HG03575 (cell line): Measurements from ENCODE around the gene NOS1AP.

Source experiments
- ATAC-seq: cut with Tn5 transposase; IDR thresholded peaks from one replicate; pipeline ENCODE4 v1.9.1; 2021; ENCODE audit not compliant: unreplicated experiment, insufficient number of reproducible peaks, low FRiP score; ENCODE audit errors: extremely low read depth

The NOS1AP gene

DNA sequence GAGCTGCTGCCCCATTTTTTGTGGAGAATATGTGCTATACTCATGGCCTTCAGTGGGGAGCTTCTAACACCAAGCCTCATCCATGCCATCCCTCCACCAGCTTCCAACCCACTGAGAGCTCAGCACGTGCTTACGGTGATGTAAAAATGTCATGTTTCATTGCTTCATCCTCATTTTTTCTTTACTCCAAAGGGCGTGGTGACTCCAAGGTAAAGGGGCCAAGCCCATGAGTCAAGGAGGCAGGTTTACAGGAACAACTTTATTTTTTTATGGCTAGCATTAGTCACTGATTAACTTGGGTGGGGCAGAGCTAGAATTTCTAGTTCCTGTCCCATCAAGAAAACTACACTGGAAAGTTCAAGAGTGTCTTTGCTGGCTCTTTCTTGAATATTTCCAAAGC lies 311.9 kb downstream of the NOS1AP start, which contains the start of gene C1orf226:
Gene C1orf226 (plus strand): TSS at position 346 of the 400 bp plus-strand sequence. CDS start 174 bp downstream, outside the sequence.
- ATAC-seq = no peak

GRCh38 chr1:162381941-162382750 lies 312.7 kb downstream of the NOS1AP start:
- no peak for ATAC-seq

DNA sequence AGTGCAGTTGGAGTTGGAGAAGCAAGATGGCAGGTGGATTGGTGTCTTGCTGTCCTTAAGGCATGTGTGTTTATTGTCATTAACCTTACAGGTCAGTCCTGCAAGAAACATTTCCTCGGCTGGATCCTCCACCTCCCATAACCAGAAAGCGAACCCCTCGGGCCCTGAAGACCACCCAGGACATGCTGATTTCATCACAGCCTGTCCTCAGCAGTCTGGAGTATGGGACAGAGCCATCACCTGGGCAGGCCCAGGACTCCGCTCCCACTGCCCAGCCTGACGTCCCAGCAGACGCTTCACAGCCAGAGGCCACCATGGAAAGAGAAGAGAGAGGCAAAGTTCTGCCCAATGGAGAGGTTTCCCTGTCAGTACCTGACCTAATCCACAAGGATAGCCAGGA lies 313.6 kb downstream of the NOS1AP start:
- ATAC-seq = no peak

DNA sequence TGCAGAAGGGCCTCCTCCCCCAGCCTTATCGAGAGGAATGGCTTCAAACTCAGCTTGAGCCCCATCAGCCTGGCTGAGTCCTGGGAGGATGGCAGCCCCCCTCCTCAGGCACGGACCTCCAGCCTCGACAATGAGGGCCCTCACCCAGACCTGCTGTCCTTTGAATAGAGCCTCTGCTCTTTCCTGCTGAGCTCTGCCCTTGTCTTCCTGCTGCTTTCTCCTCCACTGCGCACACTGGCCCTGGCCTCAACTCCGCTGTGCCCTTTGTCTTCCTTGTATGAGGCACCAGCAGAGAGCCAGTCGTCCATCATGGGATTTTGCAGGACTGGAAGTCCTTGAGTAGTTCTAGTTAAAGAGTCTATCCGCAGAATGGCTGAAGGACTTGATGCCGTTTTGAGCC lies 314.0 kb downstream of the NOS1AP start:
- ATAC-seq = no peak

- no peak for ATAC-seq
These were observed 314.6 kb downstream of the NOS1AP start for GRCh38 chr1:162384116-162384515.

- ATAC-seq = no peak
These were observed 315.2 kb downstream of the NOS1AP start for GRCh38 chr1:162384601-162385279.

- no peak for ATAC-seq
These were observed 315.8 kb downstream of the NOS1AP start for GRCh38 chr1:162385280-162385623.

- no peak for ATAC-seq
These were observed 316.2 kb downstream of the NOS1AP start for GRCh38 chr1:162385702-162386101.

GRCh38 chr1:162386292-162387225 lies 317.1 kb downstream of the NOS1AP start:
- ATAC-seq = no peak

- ATAC-seq = no peak
These were observed 318.0 kb downstream of the NOS1AP start for GRCh38 chr1:162387226-162388082.

DNA sequence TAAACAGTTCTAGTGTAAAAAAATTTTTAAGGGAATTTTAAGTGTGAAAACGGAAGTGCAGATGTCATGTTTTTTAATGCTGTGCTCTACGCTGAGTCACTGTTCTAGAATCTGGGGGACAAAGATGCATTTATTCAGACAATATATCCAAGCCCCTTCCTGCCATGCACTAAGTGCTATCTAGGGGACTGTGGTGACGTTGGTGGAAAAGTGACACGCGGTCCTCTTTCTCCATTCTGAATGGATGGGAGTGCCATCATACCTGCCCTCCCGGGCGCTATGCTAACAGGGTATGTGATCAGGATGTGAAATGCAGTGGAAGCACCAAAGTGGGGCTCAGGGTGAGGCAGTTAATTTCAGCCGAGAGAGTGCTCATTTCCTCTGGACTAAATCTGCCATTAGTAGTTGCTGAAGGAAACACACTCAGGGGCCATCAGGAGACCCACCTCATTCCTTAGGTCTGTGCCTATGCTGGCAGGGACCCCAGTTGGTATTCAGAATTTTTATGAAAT lies 318.6 kb downstream of the NOS1AP start:
- no peak for ATAC-seq

GRCh38 chr1:162388615-162389014 lies 319.1 kb downstream of the NOS1AP start:
- ATAC-seq = no peak

GRCh38 chr1:162389021-162389818 lies 319.7 kb downstream of the NOS1AP start:
- ATAC-seq = no peak

- no peak for ATAC-seq
These were observed 320.5 kb downstream of the NOS1AP start for GRCh38 chr1:162389971-162390370.

- no peak for ATAC-seq
These were observed 321.1 kb downstream of the NOS1AP start for GRCh38 chr1:162390396-162391185.

DNA sequence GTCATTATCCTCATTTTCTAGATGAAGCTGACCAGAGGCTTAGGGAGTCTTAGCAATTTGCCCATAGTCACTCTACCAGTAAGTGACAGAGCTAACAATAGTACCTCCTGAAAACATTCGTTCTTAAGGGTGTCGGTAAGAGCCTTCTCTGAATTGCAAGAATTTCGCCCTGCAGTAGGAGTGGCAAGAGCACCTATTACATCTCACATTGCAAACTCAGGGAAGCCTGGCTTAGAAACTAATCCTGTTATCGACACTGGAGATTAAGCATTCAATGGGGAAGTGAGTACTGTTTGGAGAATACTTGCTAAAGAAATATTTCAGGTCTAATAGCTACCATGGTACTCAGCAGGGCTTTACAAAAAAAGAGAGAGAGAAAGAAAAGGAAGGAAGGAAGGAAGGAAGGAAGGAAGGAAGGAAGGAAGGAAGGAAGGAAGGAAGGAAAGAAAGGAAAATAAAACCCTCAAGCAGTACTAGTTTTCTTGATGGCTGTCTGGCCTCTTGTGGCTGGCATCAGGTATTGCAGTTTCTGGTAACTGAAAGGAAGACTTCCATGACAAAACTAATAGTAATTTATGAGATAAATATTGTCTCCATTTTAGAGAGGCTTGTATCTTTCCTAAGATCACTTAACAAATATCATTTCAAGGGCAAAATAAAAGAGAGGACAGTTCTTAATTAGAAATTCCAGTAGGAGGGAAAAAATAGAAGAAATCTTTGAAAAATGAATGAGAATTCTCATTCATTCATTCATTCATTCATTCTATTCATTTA lies 322.5 kb downstream of the NOS1AP start:
- ATAC-seq = no peak
